Tibial nerve (tissue), 4 donors: ENCODE measurements around the gene MSI2. TPM values are rescaled to one million over a fixed set of nuclear protein-coding genes. Genes with fewer than 3 reads are reported as not detected.
A peak's percentile ranks its signal among the peaks of the same experiment; 100 is the strongest.

Experiments
- DNase-seq, 2 donors: peaks; one replicate each; pipeline ENCODE4 v3.0.0-alpha.2; 2019; ENCODE audit warnings: low spot score in 2 of 2
- H3K27ac ChIP-seq, 4 donors: fragments of 200-600 bp; sonication (generic) in 3 of 4; one replicate each; pipeline ENCODE4 v1.5.1; 2017 to 2019; ENCODE audit warnings: mild to moderate bottlenecking in 1 of 4
- H3K27me3 ChIP-seq, 2 donors: fragments of 200-600 bp; sonication (generic) in 1 of 2; one replicate each; pipeline versions ENCODE4 v1.5.1 to v1.6.0; 2017 to 2019
- H3K36me3 ChIP-seq, 3 donors: fragments of 200-600 bp; sonication (generic); one replicate each; pipeline ENCODE4 v1.5.1; 2018 to 2019
- H3K4me1 ChIP-seq, 4 donors: fragments of 200-600 bp; sonication (generic) in 3 of 4; one replicate each; pipeline ENCODE4 v1.5.1; 2017 to 2019
- H3K4me3 ChIP-seq, 4 donors: fragments of 200-600 bp; sonication (generic) in 3 of 4; one replicate each; pipeline ENCODE4 v1.5.1; 2017 to 2019; ENCODE audit warnings: mild to moderate bottlenecking in 1 of 4, moderate library complexity in 1 of 4
- H3K9me3 ChIP-seq, 4 donors: fragments of 200-600 bp; sonication (generic) in 3 of 4; one replicate each; pipeline ENCODE4 v1.5.1; 2017 to 2019
- EP300 ChIP-seq, 2 donors: sonication (generic); formaldehyde crosslinking; IDR thresholded peaks; one replicate each; pipeline ENCODE4 v1.6.1; 2017; ENCODE audit warnings: antibody characterized with exemption in 2 of 2, mild to moderate bottlenecking in 1 of 2
- POLR2A ChIP-seq, 2 donors: fragments of 450-650 bp; IDR thresholded peaks; one replicate each; pipeline ENCODE4 v1.6.1; 2017; ENCODE audit warnings: antibody characterized with exemption in 2 of 2, mild to moderate bottlenecking in 2 of 2, moderate library complexity in 2 of 2
- WGBS, 2 donors: methylation state at CpG; one replicate each; pipeline ENCODE4 v1.1.5; 2018; 5-methylcytosine and 5-hydroxymethylcytosine counted together
- total RNA-seq, 4 donors: library from RNA; depleted of rRNA; stranded (reverse); fragments of >200 nt; gene quantifications; one replicate each; pipeline ENCODE4 v1.1.0, GENCODE V29; 2016
- TF ChIP-seq, protein P1 (sequence below), 5 experiments: fragments of 200-600 bp in 3 of 5; fragments of 450-650 bp in 2 of 5; sonication (generic) in 3 of 5; IDR thresholded peaks; one replicate each; pipeline ENCODE4 v1.5.1; 2016 to 2019; ENCODE audit warnings: antibody characterized with exemption in 5 of 5, mild to moderate bottlenecking in 3 of 5, moderate library complexity in 2 of 5

Gene MSI2
- total RNA-seq, 4 donors from 2014 or later, result 11.5 to 18.3 (median 14.2) TPM

DNA sequence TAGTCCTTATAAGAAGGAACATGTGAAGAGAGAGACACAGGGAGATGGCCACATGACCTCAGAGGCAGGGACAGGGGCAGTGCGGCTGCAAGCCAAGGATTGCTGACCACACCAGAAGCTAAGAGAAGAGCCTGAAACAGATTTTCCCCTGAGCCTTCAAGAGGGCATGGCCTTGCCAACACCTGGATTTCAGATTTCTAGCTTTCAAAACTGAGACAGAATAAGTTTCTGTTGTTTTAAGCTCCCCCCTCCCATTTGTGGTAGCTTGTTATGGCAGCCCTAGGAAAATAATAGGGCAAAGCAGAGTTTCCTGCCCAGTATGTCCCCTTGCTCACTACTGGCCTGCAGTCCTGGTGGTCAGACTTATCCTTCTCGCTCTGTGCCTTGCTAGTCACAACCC, 284.3 kb downstream of the MSI2 start:
- H3K4me1 ChIP-seq, result peaks cover 0 to 17% (median 2%) of the 10 kb centered on the region in 4 donors
- no peaks in the 10 kb centered on the region for H3K36me3 ChIP-seq
- H3K27me3 ChIP-seq, result no peaks in the 10 kb centered on the region
- TF ChIP-seq, protein P1, sequence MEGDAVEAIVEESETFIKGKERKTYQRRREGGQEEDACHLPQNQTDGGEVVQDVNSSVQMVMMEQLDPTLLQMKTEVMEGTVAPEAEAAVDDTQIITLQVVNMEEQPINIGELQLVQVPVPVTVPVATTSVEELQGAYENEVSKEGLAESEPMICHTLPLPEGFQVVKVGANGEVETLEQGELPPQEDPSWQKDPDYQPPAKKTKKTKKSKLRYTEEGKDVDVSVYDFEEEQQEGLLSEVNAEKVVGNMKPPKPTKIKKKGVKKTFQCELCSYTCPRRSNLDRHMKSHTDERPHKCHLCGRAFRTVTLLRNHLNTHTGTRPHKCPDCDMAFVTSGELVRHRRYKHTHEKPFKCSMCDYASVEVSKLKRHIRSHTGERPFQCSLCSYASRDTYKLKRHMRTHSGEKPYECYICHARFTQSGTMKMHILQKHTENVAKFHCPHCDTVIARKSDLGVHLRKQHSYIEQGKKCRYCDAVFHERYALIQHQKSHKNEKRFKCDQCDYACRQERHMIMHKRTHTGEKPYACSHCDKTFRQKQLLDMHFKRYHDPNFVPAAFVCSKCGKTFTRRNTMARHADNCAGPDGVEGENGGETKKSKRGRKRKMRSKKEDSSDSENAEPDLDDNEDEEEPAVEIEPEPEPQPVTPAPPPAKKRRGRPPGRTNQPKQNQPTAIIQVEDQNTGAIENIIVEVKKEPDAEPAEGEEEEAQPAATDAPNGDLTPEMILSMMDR (IDR thresholded peaks at IDR 0.05), result no peak
- TF ChIP-seq EP300 (IDR thresholded peaks at IDR 0.05), result no peak
- TF ChIP-seq POLR2A (IDR thresholded peaks at IDR 0.05), result no peak
- no peak overlapping the region for H3K27ac ChIP-seq
- no peak overlapping the region for H3K4me3 ChIP-seq
- WGBS, 2 donors, result 94 to 98% methylated on average over 2 of the region's 2 CpGs
- H3K9me3 ChIP-seq, result no peaks in the 10 kb centered on the region
- no peak for DNase-seq

DNA sequence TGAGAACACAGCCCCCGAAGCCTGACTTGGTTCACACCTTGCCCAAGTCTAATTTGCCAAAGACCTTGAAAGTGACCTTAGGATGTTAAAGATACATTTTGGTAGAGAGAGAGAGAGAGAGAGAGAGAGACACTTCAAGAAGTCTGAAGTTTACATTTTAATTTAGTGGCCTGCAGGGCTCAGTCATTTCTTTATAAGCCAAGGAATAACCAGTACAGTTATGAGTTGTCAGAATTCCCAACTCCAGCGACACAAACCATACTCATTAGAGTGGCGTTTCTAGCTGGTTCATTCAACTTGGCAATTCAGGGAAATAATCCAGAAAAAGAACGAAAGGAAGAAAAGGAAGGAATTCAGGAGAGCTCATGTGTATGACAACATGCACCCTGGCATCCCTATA, 284.7 kb downstream of the MSI2 start:
- Histone ChIP-seq H3K4me3 (no peak overlapping the region), H3K36me3 (no peaks in the 10 kb centered on the region), H3K9me3 (no peaks in the 10 kb centered on the region), H3K27me3 (no peaks in the 10 kb centered on the region), H3K27ac (no peak overlapping the region), H3K4me1 (peaks cover 0 to 17% (median 2%) of the 10 kb centered on the region in 4 donors)
- no peak for TF ChIP-seq EP300 (IDR thresholded peaks at IDR 0.05)
- TF ChIP-seq, protein P1 (IDR thresholded peaks at IDR 0.05), result no peak
- no peak for TF ChIP-seq POLR2A (IDR thresholded peaks at IDR 0.05)
- WGBS, 2 donors, result 90 to 92% methylated on average over 4 of the region's 4 CpGs
- DNase-seq, result no peak

DNA sequence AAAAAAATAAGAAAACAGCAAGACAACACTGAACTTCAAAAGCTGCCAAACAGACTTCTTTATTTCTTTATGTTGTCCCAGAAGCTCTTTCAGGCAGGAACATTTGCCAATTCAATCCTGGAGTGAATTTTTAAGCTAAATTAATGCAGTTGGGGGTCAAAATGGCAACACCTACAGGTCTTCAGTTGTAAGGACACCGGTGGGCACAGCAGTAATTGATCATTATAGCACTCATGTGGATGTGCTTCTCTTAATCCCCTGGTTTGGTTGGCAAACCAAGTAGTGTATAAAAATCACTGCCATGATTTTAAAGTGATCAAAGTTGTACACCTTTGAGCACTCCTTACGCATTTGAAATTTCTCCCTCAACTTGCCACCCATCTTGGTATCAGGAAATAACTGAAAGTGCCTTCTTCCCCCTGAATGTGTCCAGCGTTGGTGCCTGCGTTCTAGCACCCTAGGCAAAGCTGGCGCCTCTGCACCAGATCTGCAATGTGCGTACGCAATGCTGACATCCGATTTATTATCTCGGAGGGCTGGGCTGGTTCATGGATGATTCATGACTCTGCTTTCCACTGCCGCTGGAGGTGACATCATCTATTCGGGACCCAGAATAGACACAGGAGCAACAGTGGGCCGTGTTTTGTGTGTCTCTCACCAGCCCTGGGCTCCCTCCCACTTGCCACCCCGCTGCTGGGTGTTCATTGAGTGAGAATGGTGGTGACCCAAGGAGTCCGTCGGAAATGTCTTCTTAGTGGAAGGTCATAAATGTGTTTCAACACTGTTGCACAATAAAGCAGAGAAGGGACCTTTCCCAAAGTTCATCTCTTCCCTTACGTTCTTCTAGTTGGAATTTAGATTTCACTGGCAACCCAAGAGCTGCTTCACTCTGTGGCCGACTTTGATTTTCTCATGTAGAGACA, 285.4 kb downstream of the MSI2 start:
- H3K9me3 ChIP-seq, result no peaks in the 10 kb centered on the region
- TF ChIP-seq EP300 (IDR thresholded peaks at IDR 0.05) (peak in 1 of 2 donors; percentile 48), POLR2A (IDR thresholded peaks at IDR 0.05) (no peak)
- no peaks in the 10 kb centered on the region for H3K27me3 ChIP-seq
- H3K4me3 ChIP-seq, result no peak overlapping the region
- 62 to 69% methylated on average over 17 of the region's 17 CpGs for WGBS, 2 donors
- peaks cover 0 to 17% (median 2%) of the 10 kb centered on the region in 4 donors for H3K4me1 ChIP-seq
- peak overlapping the region in 1 of 4 donors; percentile 42 for H3K27ac ChIP-seq
- no peak for DNase-seq
- no peaks in the 10 kb centered on the region for H3K36me3 ChIP-seq

DNA sequence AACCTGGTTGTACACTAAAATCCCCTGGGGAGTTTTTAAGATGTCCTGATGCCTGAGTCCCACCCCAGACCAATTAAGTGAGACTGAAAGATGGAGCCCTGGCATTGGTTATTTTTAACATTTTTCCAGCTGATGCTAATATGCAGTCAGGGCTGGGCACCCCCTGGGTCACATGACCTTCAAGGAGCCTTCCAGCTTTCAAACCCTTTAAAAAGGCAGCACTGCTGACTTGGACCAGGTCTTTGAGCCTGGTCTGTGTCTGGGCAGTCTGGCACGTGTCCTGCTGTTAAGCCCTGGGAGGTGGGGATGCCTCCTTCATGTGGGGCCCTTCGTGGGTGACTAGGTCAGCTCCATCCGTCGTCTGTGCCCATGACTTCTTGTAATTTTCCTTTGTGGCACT, 286.2 kb downstream of the MSI2 start:
- Histone ChIP-seq H3K4me3 (no peak overlapping the region), H3K27ac (peak overlapping the region in 1 of 4 donors; percentile 42), H3K36me3 (no peaks in the 10 kb centered on the region), H3K27me3 (no peaks in the 10 kb centered on the region), H3K9me3 (no peaks in the 10 kb centered on the region), H3K4me1 (peaks cover 0 to 11% (median 0%) of the 10 kb centered on the region in 4 donors)
- no peak for DNase-seq
- 77 to 92% methylated on average over 4 of the region's 4 CpGs for WGBS, 2 donors
- TF ChIP-seq POLR2A (IDR thresholded peaks at IDR 0.05), result no peak
- TF ChIP-seq EP300 (IDR thresholded peaks at IDR 0.05), result no peak
- TF ChIP-seq, protein P1 (IDR thresholded peaks at IDR 0.05), result no peak

DNA sequence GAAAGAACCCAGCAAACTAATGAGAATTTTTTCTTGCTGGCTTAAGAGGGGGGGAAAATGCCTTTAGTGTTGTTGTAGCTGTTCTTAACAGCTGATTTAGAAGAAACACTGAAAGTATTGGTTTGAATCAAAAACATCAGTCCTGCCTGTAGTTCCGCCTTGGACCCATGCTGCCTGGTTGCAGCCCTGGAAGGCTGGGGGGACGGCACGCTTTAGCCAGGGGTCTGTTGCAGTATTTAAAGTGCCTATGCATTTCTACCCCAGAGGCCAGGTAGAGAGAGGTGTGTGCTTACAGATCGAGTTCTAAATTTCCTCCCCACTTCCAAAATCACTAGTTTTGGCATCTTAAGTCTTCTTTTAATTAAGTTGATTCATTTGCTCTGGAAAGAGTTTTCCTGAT, 286.9 kb downstream of the MSI2 start:
- WGBS, 2 donors, result 92 to 95% methylated on average over 4 of the region's 4 CpGs
- Histone ChIP-seq H3K36me3 (no peaks in the 10 kb centered on the region), H3K27me3 (no peaks in the 10 kb centered on the region), H3K4me1 (peaks cover 0 to 8% (median 0%) of the 10 kb centered on the region in 4 donors), H3K4me3 (no peak overlapping the region), H3K9me3 (no peaks in the 10 kb centered on the region), H3K27ac (no peak overlapping the region)
- DNase-seq, result no peak
- TF ChIP-seq, protein P1 (IDR thresholded peaks at IDR 0.05), result no peak
- TF ChIP-seq EP300 (IDR thresholded peaks at IDR 0.05) (no peak), POLR2A (IDR thresholded peaks at IDR 0.05) (no peak)
